B cell (primary cell): ENCODE data around the gene CYB5B. TPM values are rescaled to one million over a fixed set of nuclear protein-coding genes. Genes with fewer than 3 reads are reported as not detected.

Source experiments
- ATAC-seq: fragments of 200-7000 bp; cut with Tn5 transposase; one replicate; pipeline ENCODE4 v1.10.0; 2021; ENCODE audit warnings: low read depth, mild to moderate bottlenecking, moderate number of reproducible peaks, moderate library complexity
- CTCF ChIA-PET: fragments of 350-600 bp; sonication (Branson Sonifier 250); formaldehyde crosslinking; loops from one replicate; lab custom pipeline; 2021; ENCODE audit warnings: antibody characterized with exemption, inconsistent platforms; lab: Charles Lee
- POLR2A ChIA-PET: fragments of 350-600 bp; sonication (Branson Sonifier 250); formaldehyde crosslinking; loops from one replicate; lab custom pipeline; 2021; ENCODE audit warnings: antibody characterized with exemption; lab: Charles Lee
- DNase-seq: peaks from one replicate; pipeline ENCODE4 v3.0.0; 2013
- H2AFZ ChIP-seq: 2 replicates; pipeline ENCODE4 v1.6.1; 2012; ENCODE audit warnings: mild to moderate bottlenecking, low read depth, low read length; ENCODE audit not compliant: insufficient read depth, poor library complexity, severe bottlenecking
- H3K27ac ChIP-seq, 2 donors: 1 replicate in 1 of 2; 2 replicates in 1 of 2; pipeline ENCODE4 v1.5.1; 2012 to 2013; ENCODE audit warnings: low read length in 2 of 2, mild to moderate bottlenecking in 2 of 2, moderate library complexity in 1 of 2
- H3K27me3 ChIP-seq, 4 experiments: fragments of 200-600 bp in 1 of 4; sonication (generic) in 1 of 4; replicated peaks in 1 of 4; 1 replicate in 2 of 4; 2 replicates in 2 of 4; pipeline versions ENCODE4 v1.6.1 to v1.7.0; 2013 to 2016; ENCODE audit warnings: low read length in 3 of 4, mild to moderate bottlenecking in 2 of 4, mixed read lengths in 1 of 4, moderate library complexity in 1 of 4; ENCODE audit not compliant: insufficient read depth in 4 of 4, control insufficient read depth in 3 of 4; ENCODE audit errors: control extremely low read depth in 1 of 4
- H3K36me3 ChIP-seq, 2 experiments: replicated peaks in 1 of 2; 1 replicate in 1 of 2; 2 replicates in 1 of 2; pipeline versions ENCODE4 v1.6.1 to v1.7.1; 2013; ENCODE audit warnings: low read length in 1 of 2; ENCODE audit not compliant: insufficient read depth in 2 of 2, control insufficient read depth in 1 of 2; ENCODE audit errors: control extremely low read depth in 1 of 2, extremely low read depth in 1 of 2
- H3K4me1 ChIP-seq, 2 donors: fragments of 200-600 bp in 1 of 2; sonication (generic) in 1 of 2; 1 replicate in 1 of 2; 2 replicates in 1 of 2; pipeline versions ENCODE4 v1.5.1 to v1.6.1; 2013 to 2017; ENCODE audit warnings: low read length in 2 of 2; ENCODE audit not compliant: control insufficient read depth in 2 of 2, insufficient read depth in 2 of 2
- H3K4me2 ChIP-seq: replicated peaks from 2 replicates; pipeline ENCODE3; 2012; ENCODE audit warnings: mild to moderate bottlenecking, low read depth, low read length; ENCODE audit not compliant: poor library complexity, severe bottlenecking
- H3K4me3 ChIP-seq, 5 experiments: fragments of 200-600 bp in 1 of 5; sonication (generic) in 1 of 5; 1 replicate in 3 of 5; 2 replicates in 2 of 5; pipeline versions ENCODE4 v1.5.1 to v1.7.0; 2011 to 2016; ENCODE audit warnings: low read length in 4 of 5, mild to moderate bottlenecking in 4 of 5, low read depth in 2 of 5, control low read depth in 1 of 5, moderate library complexity in 1 of 5; ENCODE audit not compliant: insufficient read depth in 1 of 5; ENCODE audit errors: control extremely low read depth in 1 of 5, extremely low read depth in 1 of 5
- H3K79me2 ChIP-seq: fragments of 200-600 bp; sonication (generic); one replicate; pipeline ENCODE4 v1.6.0; 2016; ENCODE audit warnings: low read length; ENCODE audit not compliant: control insufficient read depth, insufficient read depth
- H3K9ac ChIP-seq: fragments of 200-600 bp; sonication (generic); 2 replicates; pipeline ENCODE4 v1.6.1; 2017; ENCODE audit warnings: mild to moderate bottlenecking, low read length, moderate library complexity
- H3K9me3 ChIP-seq, 3 donors: one replicate each; pipeline versions ENCODE4 v1.6.1 to v1.7.1; 2013; ENCODE audit warnings: low read length in 2 of 3; ENCODE audit not compliant: control insufficient read depth in 2 of 3, insufficient read depth in 1 of 3; ENCODE audit errors: control extremely low read depth in 1 of 3
- H4K20me1 ChIP-seq: 2 replicates; pipeline ENCODE4 v1.6.0; 2012; ENCODE audit warnings: mild to moderate bottlenecking, low read length; ENCODE audit not compliant: insufficient read depth, control insufficient read depth, poor library complexity, severe bottlenecking
- H3K27ac Mint-ChIP-seq: one replicate; pipeline ENCODE4 v1.8.0; 2021; ENCODE audit warnings: mixed read lengths
- H3K27me3 Mint-ChIP-seq: one replicate; pipeline ENCODE4 v1.8.0; 2021; ENCODE audit warnings: mixed read lengths
- H3K4me1 Mint-ChIP-seq: one replicate; pipeline ENCODE4 v1.8.0; 2021; ENCODE audit warnings: mixed read lengths
- H3K4me3 Mint-ChIP-seq: one replicate; pipeline ENCODE4 v1.8.0; 2021; ENCODE audit warnings: mixed read lengths
- H3K9me3 Mint-ChIP-seq: one replicate; pipeline ENCODE4 v1.8.0; 2022; ENCODE audit warnings: mixed read lengths; ENCODE audit not compliant: insufficient read depth
- CTCF ChIP-seq: fragments of 200-600 bp; IDR thresholded peaks from one replicate; pipeline ENCODE4 v1.8.0; 2022; ENCODE audit warnings: antibody characterized with exemption, mild to moderate bottlenecking
- EZH2 ChIP-seq: IDR thresholded peaks from 2 replicates; pipeline ENCODE4 v1.6.1; 2012; ENCODE audit warnings: borderline replicate concordance, low read depth, mild to moderate bottlenecking, moderate library complexity, low read length; ENCODE audit not compliant: insufficient read depth, poor library complexity, severe bottlenecking
- WGBS: methylation state at CpG from one replicate; pipeline ENCODE4 v1.1.5; 2013; ENCODE audit warnings: missing lambda C conversion rate; ENCODE audit not compliant: insufficient coverage; 5-methylcytosine and 5-hydroxymethylcytosine counted together
- intact Hi-C: fragments of 100-400 bp; cut with micrococcal nuclease; formaldehyde crosslinking; loops from one replicate; pipeline ENCODE4 v1.10.0; 2022
- polyA plus RNA-seq: library from polyadenylated mRNA; depleted of rRNA; stranded (reverse); fragments of >200 nt; gene quantifications from 2 replicates; pipeline ENCODE4 v1.2.3, GENCODE V29; 2012
- total RNA-seq, 2 donors: library from RNA; stranded (reverse); fragments of 120-200 nt in 1 of 2; gene quantifications; 1 replicate in 1 of 2; 2 replicates in 1 of 2; pipeline versions ENCODE4 v1.2.3 to v1.2.4, GENCODE V29; 2013 to 2022

The CYB5B gene
- total and polyA plus RNA-seq, 2 donors (not counting 1 experiment from before 2014, with no cell fraction given), result 21.5 to 64.7 TPM

GRCh38 chr16:69448470-69449193, 24.2 kb downstream of the CYB5B start:
- no peak for TF ChIP-seq CTCF
- TF ChIP-seq EZH2, result no peak
- Histone ChIP-seq H3K4me1 (peaks cover 11 to 16% of the 10 kb centered on the region in 2 donors), H3K4me3 (no peak overlapping the region), H4K20me1 (no peaks in the 10 kb centered on the region), H2AFZ (no peak overlapping the region), H3K79me2 (peaks cover 37% of the 10 kb centered on the region), H3K9me3 (peaks cover 0 to 2% (median 0%) of the 10 kb centered on the region in 3 donors), H3K9ac (no peak overlapping the region), H3K27me3 (no peaks in the 10 kb centered on the region), H3K4me2 (no peak overlapping the region), H3K27ac (no peak overlapping the region), H3K36me3 (peaks cover 10 to 26% of the 10 kb centered on the region in 2 experiments)
- ChIA-PET POLR2A (no interaction called here), CTCF (interaction anchor here (1.2 kb wide), 1 partner anchor 10 kb away, joined by 4 read pairs; no protein-coding TSS in a partner anchor)
- Mint-ChIP-seq H3K27me3 (no peaks in the 10 kb centered on the region), H3K4me3 (no peak overlapping the region), H3K27ac (no peak overlapping the region), H3K4me1 (peaks cover 15% of the 10 kb centered on the region), H3K9me3 (no peaks in the 10 kb centered on the region)
- DNase-seq (no peak), ATAC-seq (no peak)
- intact Hi-C loops, result no loop called here
- 83% methylated on average over 1 of the region's 3 CpGs for WGBS

- Histone ChIP-seq H3K36me3 (peaks cover 12 to 29% of the 10 kb centered on the region in 2 experiments), H3K9me3 (peaks cover 0 to 2% (median 0%) of the 10 kb centered on the region in 3 donors), H3K27ac (no peak overlapping the region), H3K27me3 (no peaks in the 10 kb centered on the region), H3K4me1 (no peaks in the 10 kb centered on the region), H3K79me2 (peaks cover 13% of the 10 kb centered on the region), H3K4me3 (no peak overlapping the region), H4K20me1 (no peaks in the 10 kb centered on the region), H2AFZ (no peak overlapping the region), H3K4me2 (no peak overlapping the region), H3K9ac (no peak overlapping the region)
- Mint-ChIP-seq H3K27ac (no peak overlapping the region), H3K27me3 (no peaks in the 10 kb centered on the region), H3K4me1 (no peaks in the 10 kb centered on the region), H3K4me3 (no peak overlapping the region), H3K9me3 (no peaks in the 10 kb centered on the region)
- ATAC-seq (no peak), DNase-seq (no peak)
- ChIA-PET POLR2A (no interaction called here), CTCF (no interaction called here)
- intact Hi-C loops, result no loop called here
- WGBS, result 100% methylated on average over 3 of the region's 4 CpGs
- TF ChIP-seq CTCF (no peak), EZH2 (no peak)
These were observed 26.7 kb downstream of the CYB5B start for GRCh38 chr16:69451166-69451565.
